ENCODE results near the gene NADSYN1. TPM values are rescaled to one million over a fixed set of nuclear protein-coding genes. Genes with fewer than 3 reads are reported as not detected.

The NADSYN1 gene
- total and polyA plus RNA-seq, 2 experiments from 2014 or later: 46.8 to 68.9 TPM

DNA sequence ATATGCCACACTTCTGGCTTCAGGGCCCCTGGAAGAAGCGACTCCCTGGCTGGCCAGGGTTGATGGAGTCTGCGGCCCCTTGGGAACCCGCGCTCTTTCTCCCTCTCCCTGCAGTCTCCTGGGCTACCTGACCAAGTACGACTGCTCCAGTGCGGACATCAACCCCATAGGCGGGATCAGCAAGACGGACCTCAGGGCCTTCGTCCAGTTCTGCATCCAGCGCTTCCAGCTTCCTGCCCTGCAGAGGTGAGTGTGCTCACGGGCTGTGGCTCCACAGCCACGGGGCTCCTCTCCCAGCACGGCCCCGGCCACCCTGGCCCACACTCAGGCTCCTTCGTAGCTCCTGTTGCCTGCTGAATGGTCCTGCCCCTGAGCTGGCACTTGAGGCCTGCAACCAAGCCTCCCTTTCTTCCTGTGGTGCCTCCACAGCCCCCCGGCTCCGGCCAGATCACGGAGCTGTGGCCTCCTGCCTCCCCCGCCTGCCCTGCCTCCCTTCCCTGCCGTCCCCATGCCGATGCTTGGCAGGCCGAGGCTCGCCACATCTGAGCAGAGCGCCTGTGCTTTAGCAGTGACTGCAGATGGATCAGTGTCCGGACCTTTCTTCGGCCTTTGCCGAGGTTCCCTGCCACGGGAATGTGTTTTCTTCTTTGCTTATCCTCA is 37.9 kb downstream of the NADSYN1 start:
- no peak for TF ChIP-seq CTCF (IDR thresholded peaks at IDR 0.05; ENCODE audit: low read depth, low read length)
- H3K36me3 ChIP-seq: peaks cover 2% of the 10 kb centered on the region
- H3K27me3 ChIP-seq: no peaks in the 10 kb centered on the region
- H3K27ac ChIP-seq: no peak overlapping the region
- H3K4me1 ChIP-seq (ENCODE audit: low read depth): peaks cover 21% of the 10 kb centered on the region
- no peaks in the 10 kb centered on the region for H3K9me3 ChIP-seq (ENCODE audit: low read depth)
- no peak overlapping the region for H3K4me3 ChIP-seq
- no peak for DNase-seq (ENCODE audit: low read depth in 1 of 2, low spot score in 1 of 2)

DNA sequence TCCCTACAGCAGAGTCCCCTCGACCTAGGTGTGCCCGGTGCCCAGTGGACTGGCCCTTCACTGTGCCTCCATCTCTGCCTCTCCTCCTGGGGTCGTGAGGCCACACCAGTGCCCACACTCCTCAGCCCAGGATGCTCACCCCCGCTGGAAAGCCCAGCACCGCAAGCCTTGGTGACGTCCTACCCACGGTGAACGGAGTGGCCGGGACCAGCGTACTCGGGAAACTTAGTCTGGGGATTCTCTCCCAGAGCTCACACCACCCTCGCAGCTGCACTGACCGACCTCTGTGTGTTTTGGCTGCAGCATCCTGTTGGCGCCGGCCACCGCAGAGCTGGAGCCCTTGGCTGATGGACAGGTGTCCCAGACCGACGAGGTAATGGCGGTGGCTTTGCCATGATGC is 38.5 kb downstream of the NADSYN1 start:
- Histone ChIP-seq H3K27ac (no peak overlapping the region), H3K4me3 (no peak overlapping the region), H3K4me1 (ENCODE audit: low read depth) (peaks cover 21% of the 10 kb centered on the region), H3K27me3 (no peaks in the 10 kb centered on the region), H3K9me3 (ENCODE audit: low read depth) (no peaks in the 10 kb centered on the region), H3K36me3 (peaks cover 2% of the 10 kb centered on the region)
- no peak for DNase-seq (ENCODE audit: low read depth in 1 of 2, low spot score in 1 of 2)
- no peak for TF ChIP-seq CTCF (IDR thresholded peaks at IDR 0.05; ENCODE audit: low read depth, low read length)

- DNase-seq (ENCODE audit: low read depth in 1 of 2, low spot score in 1 of 2): no peak
- no peak for TF ChIP-seq CTCF (IDR thresholded peaks at IDR 0.05; ENCODE audit: low read depth, low read length)
- no peak overlapping the region for H3K27ac ChIP-seq
- no peak overlapping the region for H3K4me3 ChIP-seq
- H3K4me1 ChIP-seq (ENCODE audit: low read depth): peaks cover 21% of the 10 kb centered on the region
- H3K9me3 ChIP-seq (ENCODE audit: low read depth): no peaks in the 10 kb centered on the region
- H3K27me3 ChIP-seq: no peaks in the 10 kb centered on the region
- peaks cover 2% of the 10 kb centered on the region for H3K36me3 ChIP-seq
These were observed 38.9 kb downstream of the NADSYN1 start for GRCh38 chr11:71491940-71492339.

DNA sequence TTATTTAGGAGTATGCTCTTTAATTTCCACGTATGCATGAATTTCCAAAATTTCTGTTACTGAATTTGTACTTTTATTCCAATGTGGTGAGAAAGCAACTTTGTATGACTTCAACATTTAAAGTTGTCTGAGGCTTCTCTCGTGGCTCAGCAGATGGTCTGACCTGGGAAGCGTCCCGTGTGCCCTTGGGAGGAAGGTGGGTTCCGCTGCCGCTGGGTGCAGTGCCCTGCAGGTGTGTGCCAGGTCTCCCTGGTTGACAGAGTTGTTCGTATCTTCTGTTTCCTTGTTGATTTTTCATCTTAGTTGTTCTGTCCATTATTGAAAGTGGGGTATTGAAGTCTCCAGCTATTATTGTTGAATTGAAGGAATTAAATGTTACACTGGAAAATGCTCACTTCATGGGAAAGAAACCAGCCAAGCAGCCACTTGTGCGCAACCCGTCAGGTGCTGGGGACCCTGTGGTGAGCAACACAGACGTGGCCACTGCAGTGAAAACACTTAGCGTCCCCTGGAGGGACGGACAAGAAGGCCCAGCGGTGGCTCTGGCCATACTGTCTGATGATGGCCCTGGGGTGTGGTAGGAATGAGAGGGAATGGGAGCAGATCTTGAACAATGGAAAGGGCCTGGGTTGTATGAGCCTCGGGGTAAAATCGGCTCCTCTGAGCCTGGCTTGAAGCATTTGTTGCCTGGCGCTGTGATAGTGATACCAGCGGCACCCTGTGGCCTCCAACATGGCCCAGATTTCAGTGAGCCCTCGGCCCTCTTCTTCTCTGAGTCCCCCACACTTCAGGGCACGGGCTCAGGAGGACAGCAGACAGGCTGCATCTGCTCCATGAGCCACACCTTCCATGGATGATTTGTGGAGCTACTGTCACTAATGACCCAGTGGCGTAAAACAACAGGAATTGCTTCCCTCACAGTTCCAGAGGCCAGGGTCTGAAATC is 42.6 kb downstream of the NADSYN1 start:
- H3K36me3 ChIP-seq: peaks cover 9% of the 10 kb centered on the region
- TF ChIP-seq CTCF (IDR thresholded peaks at IDR 0.05; ENCODE audit: low read depth, low read length): no peak
- no peak for DNase-seq (ENCODE audit: low read depth in 1 of 2, low spot score in 1 of 2)

DNA sequence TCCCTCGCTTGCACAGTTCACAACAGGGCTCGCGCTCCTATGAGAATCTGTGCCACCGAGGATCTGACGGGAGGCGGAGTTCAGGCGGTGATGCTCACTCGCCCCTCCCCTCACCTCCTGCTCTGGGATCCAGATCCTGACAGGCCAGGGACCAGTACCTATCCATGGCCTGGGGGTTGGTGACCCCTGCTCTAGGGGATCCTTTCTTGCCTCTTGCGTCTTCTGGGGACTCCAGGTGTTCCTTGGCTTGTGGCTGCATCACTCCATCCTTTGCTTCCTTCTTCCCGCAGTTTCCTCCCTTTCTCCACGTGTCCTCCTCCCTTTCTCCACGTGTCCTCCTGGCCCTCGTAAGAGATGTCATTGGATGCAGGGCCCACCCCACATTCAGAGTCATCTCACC is 43.4 kb downstream of the NADSYN1 start:
- H3K36me3 ChIP-seq: peaks cover 9% of the 10 kb centered on the region
- TF ChIP-seq CTCF (IDR thresholded peaks at IDR 0.05; ENCODE audit: low read depth, low read length): no peak
- H3K9me3 ChIP-seq (ENCODE audit: low read depth): no peaks in the 10 kb centered on the region
- H3K4me1 ChIP-seq (ENCODE audit: low read depth): no peaks in the 10 kb centered on the region
- no peak for DNase-seq (ENCODE audit: low read depth in 1 of 2, low spot score in 1 of 2)
- no peak overlapping the region for H3K4me3 ChIP-seq
- H3K27me3 ChIP-seq: no peaks in the 10 kb centered on the region
- no peak overlapping the region for H3K27ac ChIP-seq

More for the DNA sequence above, 42.6 kb downstream of the NADSYN1 start:
- no peak overlapping the region for H3K27ac ChIP-seq
- H3K27me3 ChIP-seq: no peaks in the 10 kb centered on the region
- no peaks in the 10 kb centered on the region for H3K4me1 ChIP-seq (ENCODE audit: low read depth)
- H3K4me3 ChIP-seq: no peak overlapping the region
- no peaks in the 10 kb centered on the region for H3K9me3 ChIP-seq (ENCODE audit: low read depth)
